Endothelial cell of umbilical vein (primary cell): ENCODE data around the gene MYH11. TPM values are rescaled to one million over a fixed set of nuclear protein-coding genes. Genes with fewer than 3 reads are reported as not detected.

Source experiments
- BruUV-seq: library from RNA; stranded (reverse); fragments of 400-500 nt; replicated peaks from 2 replicates; lab custom pipeline; 2021; lab: Mats Ljungman, UMichigan
- CTCF ChIA-PET: fragments of 300-600, 350-600 bp; sonication (Branson Sonifier 250); formaldehyde crosslinking; loops from one replicate; lab custom pipeline; 2021; ENCODE audit warnings: antibody characterized with exemption, inconsistent platforms; lab: Charles Lee
- POLR2A ChIA-PET: fragments of 300-600, 350-600 bp; sonication (Branson Sonifier 250); formaldehyde crosslinking; loops from one replicate; lab custom pipeline; 2021; ENCODE audit warnings: antibody characterized with exemption, inconsistent platforms; lab: Charles Lee
- DNase-seq: peaks from one replicate; pipeline ENCODE4 v3.0.0-alpha.2; 2011; ENCODE audit warnings: low read depth, low spot score
- FAIRE-seq: peaks from 2 replicates; lab custom pipeline; 2011; peaks lifted over from hg19 to GRCh38; lab: Jason Lieb, UNC
- H2AFZ ChIP-seq: 2 replicates; pipeline ENCODE4 v1.6.0; 2012; ENCODE audit warnings: low read depth, low read length, control low read depth, inconsistent platforms
- H3K27ac ChIP-seq: 2 replicates; pipeline ENCODE4 v1.5.1; 2011; ENCODE audit warnings: low read depth, mild to moderate bottlenecking, control low read depth, low read length, moderate library complexity; ENCODE audit not compliant: insufficient read depth
- H3K27me3 ChIP-seq, 2 experiments: 2 replicates each; pipeline versions ENCODE4 v1.6.0 to v1.6.1; 2011; ENCODE audit warnings: low read length in 2 of 2, mixed read lengths in 1 of 2; ENCODE audit not compliant: control insufficient read depth in 2 of 2, insufficient read depth in 2 of 2
- H3K36me3 ChIP-seq, 2 experiments: 2 replicates in 1 of 2; 3 replicates in 1 of 2; pipeline ENCODE4 v1.5.1; 2011; ENCODE audit warnings: low read length in 2 of 2, mild to moderate bottlenecking in 1 of 2, moderate library complexity in 1 of 2; ENCODE audit not compliant: control insufficient read depth in 2 of 2, insufficient read depth in 2 of 2; ENCODE audit errors: extremely low read depth in 1 of 2
- H3K4me1 ChIP-seq: 3 replicates; pipeline ENCODE4 v1.5.1; 2011; ENCODE audit warnings: mild to moderate bottlenecking, low read length; ENCODE audit not compliant: control insufficient read depth, insufficient read depth; ENCODE audit errors: extremely low read depth
- H3K4me2 ChIP-seq: 2 replicates; pipeline ENCODE4 v1.6.1; 2011; ENCODE audit warnings: low read length, control low read depth, mixed read lengths; ENCODE audit not compliant: insufficient read depth
- H3K4me3 ChIP-seq, 3 experiments: fragments of 200-600 bp in 1 of 3; sonication (generic), shearing (Covaris generic) in 1 of 3; replicated peaks in 1 of 3; 2 replicates each; pipeline ENCODE4 v1.5.1; 2011 to 2016; ENCODE audit warnings: control low read depth in 3 of 3, low read length in 3 of 3, mild to moderate bottlenecking in 2 of 3, inconsistent platforms in 1 of 3, low read depth in 1 of 3, moderate library complexity in 1 of 3; ENCODE audit not compliant: insufficient read depth in 1 of 3
- H3K79me2 ChIP-seq: 2 replicates; pipeline ENCODE4 v1.6.0; 2012; ENCODE audit warnings: low read length, inconsistent platforms; ENCODE audit not compliant: control insufficient read depth, insufficient read depth
- H3K9ac ChIP-seq: replicated peaks from 2 replicates; pipeline ENCODE3; 2011; ENCODE audit warnings: low read length, control low read depth; ENCODE audit not compliant: insufficient read depth; ENCODE audit errors: extremely low read depth
- H3K9me1 ChIP-seq: replicated peaks from 3 replicates; pipeline ENCODE4 v1.6.0; 2011; ENCODE audit warnings: mild to moderate bottlenecking, low read length; ENCODE audit not compliant: control insufficient read depth, insufficient read depth; ENCODE audit errors: extremely low read depth
- H3K9me3 ChIP-seq: replicated peaks from 2 replicates; pipeline ENCODE4 v1.5.1; 2012; ENCODE audit warnings: low read length, inconsistent platforms; ENCODE audit not compliant: control insufficient read depth, insufficient read depth
- H4K20me1 ChIP-seq: replicated peaks from 2 replicates; pipeline ENCODE3; 2011; ENCODE audit warnings: mild to moderate bottlenecking, low read length; ENCODE audit not compliant: control insufficient read depth, insufficient read depth; ENCODE audit errors: extremely low read depth
- EZH2 ChIP-seq: IDR thresholded peaks from 2 replicates; pipeline ENCODE4 v1.6.1; 2012; ENCODE audit warnings: borderline replicate concordance, low read depth, mild to moderate bottlenecking, moderate library complexity, low read length, inconsistent platforms; ENCODE audit not compliant: severe bottlenecking
- FOS ChIP-seq: IDR thresholded peaks from 2 replicates; pipeline ENCODE4 v1.6.1; 2011; ENCODE audit warnings: mild to moderate bottlenecking, low read length, moderate library complexity, borderline replicate concordance; ENCODE audit not compliant: insufficient read depth
- GATA2 ChIP-seq: IDR thresholded peaks from 2 replicates; pipeline ENCODE4 v1.7.0; 2011; ENCODE audit warnings: low read depth, mild to moderate bottlenecking, moderate library complexity, mixed read lengths, low read length; ENCODE audit not compliant: insufficient read length, insufficient read depth
- JUN ChIP-seq: IDR thresholded peaks from 2 replicates; pipeline ENCODE4 v1.6.1; 2011; ENCODE audit warnings: borderline replicate concordance, low read depth; ENCODE audit not compliant: insufficient read length, insufficient read depth
- MAX ChIP-seq: IDR thresholded peaks from 2 replicates; pipeline ENCODE4 v1.6.1; 2011; ENCODE audit not compliant: insufficient read depth, insufficient read length
- POLR2A ChIP-seq: IDR thresholded peaks from 2 replicates; pipeline ENCODE4 v1.6.1; 2012; ENCODE audit warnings: low read depth, mild to moderate bottlenecking, control low read depth, low read length
- POLR2AphosphoS5 ChIP-seq: IDR thresholded peaks from 2 replicates; pipeline ENCODE4 v1.6.1; 2012; ENCODE audit warnings: low read depth, mild to moderate bottlenecking, control low read depth, low read length, moderate library complexity; ENCODE audit not compliant: insufficient read depth
- dilution Hi-C: fragments of 300-500 bp; cut with MboI; formaldehyde crosslinking; loops from one replicate; pipeline ENCODE4 v1.15.0; 2019; ENCODE audit warnings: low sequenced_read_pairs; ENCODE audit not compliant: extremely low pct_ligation_motif_present
- intact Hi-C: fragments of 100-400 bp; cut with micrococcal nuclease; formaldehyde crosslinking; loops from one replicate; pipeline ENCODE4 v1.10.0; 2022
- polyA plus RNA-seq, 4 experiments: library from polyadenylated mRNA; depleted of rRNA in 3 of 4; stranded (reverse) in 3 of 4; unstranded in 1 of 4; fragments of >200 nt; gene quantifications; 2 replicates each; pipeline versions ENCODE4 v1.2.1 to v1.2.3, GENCODE V29; 2011 to 2012; ENCODE audit warnings: missing spikeins in 1 of 4
- total RNA-seq: library from RNA; stranded (reverse); gene quantifications from 2 replicates; pipeline ENCODE4 v1.2.3, GENCODE V29; 2021
- TF ChIP-seq, protein P1 (sequence below), 2 donors: IDR thresholded peaks; 1 replicate in 1 of 2; 2 replicates in 1 of 2; pipeline ENCODE4 v1.5.1; 2011; ENCODE audit warnings: low read length in 2 of 2, mild to moderate bottlenecking in 2 of 2, moderate library complexity in 2 of 2, control low read depth in 1 of 2, inconsistent platforms in 1 of 2, low read depth in 1 of 2; ENCODE audit not compliant: insufficient read depth in 1 of 2; ENCODE audit errors: extremely low read depth in 1 of 2

The MYH11 gene
- total and polyA plus RNA-seq, 2 donors (not counting 3 experiments of a cell fraction or from before 2014, with no cell fraction given) = not detected

GRCh38 chr16:15682105-15682570 is 174.7 kb downstream of the MYH11 start:
- dilution Hi-C loops (no loop called here), intact Hi-C loops (loop anchor here (1.0 to 2.0 kb wide), 2 partner anchors 39 to 255 kb away; partner anchors contain the start of gene MARF1)
- H4K20me1 ChIP-seq = no peaks in the 10 kb centered on the region
- H3K27ac ChIP-seq = peak overlapping the region; percentile 42
- ChIA-PET CTCF (interaction anchor here (0.6 to 1.8 kb wide), 15 partner anchors 11 to 438 kb away, joined by 3 to 20 read pairs (median 5); partner anchors contain the start of gene MARF1), POLR2A (no interaction called here)
- TF ChIP-seq GATA2 (no peak), MAX (peak; percentile 64), FOS (peak; percentile 70), POLR2A (no peak), JUN (peak; percentile 82), POLR2AphosphoS5 (no peak), EZH2 (no peak)
- TF ChIP-seq, protein P1, sequence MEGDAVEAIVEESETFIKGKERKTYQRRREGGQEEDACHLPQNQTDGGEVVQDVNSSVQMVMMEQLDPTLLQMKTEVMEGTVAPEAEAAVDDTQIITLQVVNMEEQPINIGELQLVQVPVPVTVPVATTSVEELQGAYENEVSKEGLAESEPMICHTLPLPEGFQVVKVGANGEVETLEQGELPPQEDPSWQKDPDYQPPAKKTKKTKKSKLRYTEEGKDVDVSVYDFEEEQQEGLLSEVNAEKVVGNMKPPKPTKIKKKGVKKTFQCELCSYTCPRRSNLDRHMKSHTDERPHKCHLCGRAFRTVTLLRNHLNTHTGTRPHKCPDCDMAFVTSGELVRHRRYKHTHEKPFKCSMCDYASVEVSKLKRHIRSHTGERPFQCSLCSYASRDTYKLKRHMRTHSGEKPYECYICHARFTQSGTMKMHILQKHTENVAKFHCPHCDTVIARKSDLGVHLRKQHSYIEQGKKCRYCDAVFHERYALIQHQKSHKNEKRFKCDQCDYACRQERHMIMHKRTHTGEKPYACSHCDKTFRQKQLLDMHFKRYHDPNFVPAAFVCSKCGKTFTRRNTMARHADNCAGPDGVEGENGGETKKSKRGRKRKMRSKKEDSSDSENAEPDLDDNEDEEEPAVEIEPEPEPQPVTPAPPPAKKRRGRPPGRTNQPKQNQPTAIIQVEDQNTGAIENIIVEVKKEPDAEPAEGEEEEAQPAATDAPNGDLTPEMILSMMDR (IDR thresholded peaks at IDR 0.05; ENCODE audit: extremely low read depth in 1 of 2, insufficient read depth in 1 of 2, low read depth in 1 of 2, low read length in 2 of 2) = peak; percentile 49 to 68
- H2AFZ ChIP-seq = no peak overlapping the region
- peaks cover 8 to 20% of the 10 kb centered on the region in 2 experiments for H3K36me3 ChIP-seq
- no peaks in the 10 kb centered on the region for H3K27me3 ChIP-seq
- no TSS peak for BruUV-seq
- no peaks in the 10 kb centered on the region for H3K9me1 ChIP-seq
- peaks cover 5% of the 10 kb centered on the region for H3K4me1 ChIP-seq
- peaks cover 9% of the 10 kb centered on the region for H3K79me2 ChIP-seq
- no peaks in the 10 kb centered on the region for H3K9me3 ChIP-seq
- no peak overlapping the region for H3K9ac ChIP-seq
- no peak overlapping the region for H3K4me2 ChIP-seq
- no peak overlapping the region for H3K4me3 ChIP-seq
- DNase-seq = peak; percentile 84
- peak; percentile 89 for FAIRE-seq
